Karpas-422 (cell line): ENCODE data around the gene MYEF2. TPM values are rescaled to one million over a fixed set of nuclear protein-coding genes. Genes with fewer than 3 reads are reported as not detected.

Source experiments
- DNase-seq: peaks from one replicate; pipeline ENCODE4 v3.0.0-alpha.2; 2015
- H2AFZ ChIP-seq: fragments of 200-600 bp; sonication (generic); 2 replicates; pipeline ENCODE4 v1.6.1; 2014; ENCODE audit warnings: antibody characterized with exemption, low read length, mixed read lengths
- H3K27ac ChIP-seq: fragments of 200-600 bp; sonication (generic); 2 replicates; pipeline ENCODE4 v1.5.1; 2014; ENCODE audit warnings: mild to moderate bottlenecking, low read length, moderate library complexity
- H3K27me3 ChIP-seq: fragments of 200-600 bp; sonication (generic); 2 replicates; pipeline ENCODE4 v1.6.1; 2014; ENCODE audit warnings: low read length, mixed read lengths
- H3K36me3 ChIP-seq: fragments of 200-600 bp; sonication (generic); 2 replicates; pipeline ENCODE4 v1.6.1; 2014; ENCODE audit warnings: low read length, mixed read lengths; ENCODE audit not compliant: insufficient read depth
- H3K4me1 ChIP-seq: fragments of 200-600 bp; sonication (generic); 2 replicates; pipeline ENCODE4 v1.6.1; 2014; ENCODE audit warnings: mild to moderate bottlenecking, low read length, mixed read lengths
- H3K4me2 ChIP-seq: fragments of 200-600 bp; sonication (generic); 2 replicates; pipeline ENCODE4 v1.6.1; 2014; ENCODE audit warnings: low read length, low read depth, mild to moderate bottlenecking; ENCODE audit not compliant: poor library complexity, severe bottlenecking
- H3K4me3 ChIP-seq: fragments of 200-600 bp; sonication (generic); 2 replicates; pipeline ENCODE4 v1.5.1; 2014; ENCODE audit warnings: mild to moderate bottlenecking, antibody characterized with exemption, low read length, mixed read lengths
- H3K79me2 ChIP-seq: fragments of 200-600 bp; sonication (generic); 2 replicates; pipeline ENCODE4 v1.6.1; 2014; ENCODE audit warnings: mild to moderate bottlenecking, low read length, mixed read lengths
- H3K9ac ChIP-seq: fragments of 200-600 bp; sonication (generic); 2 replicates; pipeline ENCODE4 v1.6.0; 2014; ENCODE audit warnings: low read length
- H3K9me2 ChIP-seq: fragments of 200-600 bp; sonication (generic), shearing (Covaris generic); replicated peaks from 2 replicates; pipeline ENCODE4 v1.6.0; 2014; ENCODE audit warnings: mild to moderate bottlenecking, low read length, moderate library complexity; ENCODE audit not compliant: insufficient read depth
- H3K9me3 ChIP-seq: fragments of 300-700, 200-600 bp; sonication (generic); 2 replicates; pipeline ENCODE4 v1.6.1; 2014; ENCODE audit warnings: low read length, mixed read lengths
- H4K20me1 ChIP-seq: fragments of 200-600 bp; sonication (generic); 2 replicates; pipeline ENCODE4 v1.6.1; 2014; ENCODE audit warnings: mild to moderate bottlenecking, antibody characterized with exemption, low read length, low read depth; ENCODE audit not compliant: insufficient read depth
- total RNA-seq: library from RNA; depleted of rRNA; stranded (reverse); fragments of >200 nt; shearing (Covaris generic); gene quantifications from 2 replicates; pipeline ENCODE4 v1.2.3, GENCODE V29; 2014; ENCODE audit warnings: low replicate concordance

Gene MYEF2
- total RNA-seq, 1 experiment from 2014 or later: 50.0 TPM

DNA sequence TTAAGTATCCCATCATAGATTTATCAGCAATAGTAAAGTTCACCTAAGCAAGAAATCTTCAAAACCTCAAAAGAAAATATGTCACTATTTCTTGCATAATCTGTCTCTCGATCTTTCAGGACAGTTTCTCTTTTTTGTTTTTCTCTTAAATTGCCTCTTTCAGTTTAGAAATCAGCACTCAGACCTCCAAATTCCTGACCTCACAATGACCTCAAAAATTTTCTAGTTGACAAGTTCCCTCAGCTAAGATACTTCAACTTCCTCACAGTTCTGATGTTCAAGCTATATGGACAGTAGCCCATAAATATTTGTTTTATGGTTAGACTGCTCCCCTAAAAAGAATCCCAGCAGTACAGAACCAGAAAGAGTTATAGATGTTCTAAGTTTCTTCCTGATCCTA, 33.2 kb downstream of the MYEF2 start:
- Histone ChIP-seq H3K4me3 (no peak overlapping the region), H3K79me2 (no peaks in the 10 kb centered on the region), H3K9me3 (no peaks in the 10 kb centered on the region), H3K9ac (no peak overlapping the region), H3K9me2 (no peaks in the 10 kb centered on the region), H4K20me1 (no peaks in the 10 kb centered on the region), H2AFZ (no peak overlapping the region), H3K27ac (no peak overlapping the region), H3K27me3 (no peaks in the 10 kb centered on the region), H3K4me1 (peaks cover 16% of the 10 kb centered on the region), H3K4me2 (peak overlapping the region; percentile 12), H3K36me3 (peaks cover 21% of the 10 kb centered on the region; the same call in 1 of the 2 replicates)
- DNase-seq: no peak

DNA sequence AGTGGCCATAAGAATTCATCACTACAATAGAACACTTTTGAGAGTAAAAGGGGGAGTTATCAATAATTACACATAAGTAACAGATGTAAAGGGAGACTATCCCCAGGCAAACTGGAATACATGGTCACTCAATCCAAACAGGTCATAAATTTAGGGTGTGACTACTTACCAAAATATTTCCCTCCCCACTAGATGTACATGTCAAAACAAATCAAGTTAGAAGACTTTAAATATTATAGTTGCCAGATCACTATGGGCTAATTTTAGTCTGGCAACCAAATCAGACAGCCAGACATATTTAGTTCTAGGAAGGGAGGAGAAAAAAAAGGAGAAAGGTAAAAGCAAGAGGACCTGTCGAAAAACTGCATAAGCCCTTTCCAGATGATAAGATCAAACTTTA, 34.2 kb downstream of the MYEF2 start:
- H3K27me3 ChIP-seq: no peaks in the 10 kb centered on the region
- no peaks in the 10 kb centered on the region for H3K79me2 ChIP-seq
- no peaks in the 10 kb centered on the region for H3K9me3 ChIP-seq
- no peaks in the 10 kb centered on the region for H3K9me2 ChIP-seq
- H4K20me1 ChIP-seq: no peaks in the 10 kb centered on the region
- peaks cover 16% of the 10 kb centered on the region for H3K4me1 ChIP-seq
- H3K9ac ChIP-seq: no peak overlapping the region
- no peak overlapping the region for H3K4me2 ChIP-seq
- no peak for DNase-seq
- H3K4me3 ChIP-seq: no peak overlapping the region
- no peak overlapping the region for H2AFZ ChIP-seq
- H3K27ac ChIP-seq: no peak overlapping the region
- H3K36me3 ChIP-seq: peaks cover 17% of the 10 kb centered on the region; the same call in 1 of the 2 replicates

DNA sequence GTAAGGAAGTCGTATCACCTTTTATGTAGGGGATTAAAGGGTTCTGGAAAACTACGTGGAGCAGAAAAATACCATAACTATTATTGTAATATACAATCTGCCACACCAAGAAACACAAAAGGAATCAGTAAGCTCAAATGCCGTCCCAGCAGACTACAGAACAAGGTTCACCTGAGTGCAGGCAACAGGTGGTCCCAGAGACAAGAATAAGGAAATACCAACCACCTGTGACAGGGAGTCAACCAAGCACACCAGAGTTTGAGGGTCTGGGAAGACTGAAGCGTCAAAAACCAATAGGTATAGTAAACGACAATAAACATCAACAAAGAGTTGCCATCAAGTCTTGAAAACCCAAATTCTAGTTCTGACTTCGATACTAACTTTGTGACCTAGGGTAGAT, 45.2 kb downstream of the MYEF2 start:
- Histone ChIP-seq H3K4me2 (no peak overlapping the region), H3K27ac (no peak overlapping the region), H3K9ac (no peak overlapping the region), H3K4me3 (no peak overlapping the region), H3K36me3 (no peaks in the 10 kb centered on the region), H2AFZ (no peak overlapping the region), H3K4me1 (no peaks in the 10 kb centered on the region), H3K9me3 (no peaks in the 10 kb centered on the region), H3K27me3 (no peaks in the 10 kb centered on the region), H3K9me2 (no peaks in the 10 kb centered on the region), H4K20me1 (no peaks in the 10 kb centered on the region), H3K79me2 (no peaks in the 10 kb centered on the region)
- DNase-seq: no peak

DNA sequence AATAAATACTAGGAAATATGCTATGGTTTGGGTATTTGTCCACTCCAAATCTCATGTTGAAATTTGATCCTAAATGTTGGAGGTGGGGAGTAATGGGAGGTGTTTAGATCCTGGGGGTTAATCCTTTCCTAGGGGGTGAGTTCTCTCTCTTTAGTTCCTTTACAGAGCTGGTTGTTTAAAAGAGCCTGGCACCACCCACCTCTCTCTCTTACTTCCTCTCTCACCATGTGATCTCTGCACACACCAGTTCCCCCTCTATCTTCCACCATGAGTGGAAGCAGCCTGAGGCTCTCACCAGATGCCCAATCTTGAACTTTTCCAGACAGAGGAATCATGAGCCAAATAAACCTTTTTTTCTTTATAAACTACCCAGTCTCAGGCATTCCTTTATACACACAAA, 46.8 kb downstream of the MYEF2 start:
- Histone ChIP-seq H3K36me3 (no peaks in the 10 kb centered on the region), H3K9ac (no peak overlapping the region), H3K4me1 (no peaks in the 10 kb centered on the region), H4K20me1 (no peaks in the 10 kb centered on the region), H3K27me3 (no peaks in the 10 kb centered on the region), H3K9me2 (no peaks in the 10 kb centered on the region), H3K4me3 (no peak overlapping the region), H3K4me2 (no peak overlapping the region), H3K9me3 (no peaks in the 10 kb centered on the region), H3K79me2 (no peaks in the 10 kb centered on the region), H2AFZ (no peak overlapping the region), H3K27ac (no peak overlapping the region)
- no peak for DNase-seq

DNA sequence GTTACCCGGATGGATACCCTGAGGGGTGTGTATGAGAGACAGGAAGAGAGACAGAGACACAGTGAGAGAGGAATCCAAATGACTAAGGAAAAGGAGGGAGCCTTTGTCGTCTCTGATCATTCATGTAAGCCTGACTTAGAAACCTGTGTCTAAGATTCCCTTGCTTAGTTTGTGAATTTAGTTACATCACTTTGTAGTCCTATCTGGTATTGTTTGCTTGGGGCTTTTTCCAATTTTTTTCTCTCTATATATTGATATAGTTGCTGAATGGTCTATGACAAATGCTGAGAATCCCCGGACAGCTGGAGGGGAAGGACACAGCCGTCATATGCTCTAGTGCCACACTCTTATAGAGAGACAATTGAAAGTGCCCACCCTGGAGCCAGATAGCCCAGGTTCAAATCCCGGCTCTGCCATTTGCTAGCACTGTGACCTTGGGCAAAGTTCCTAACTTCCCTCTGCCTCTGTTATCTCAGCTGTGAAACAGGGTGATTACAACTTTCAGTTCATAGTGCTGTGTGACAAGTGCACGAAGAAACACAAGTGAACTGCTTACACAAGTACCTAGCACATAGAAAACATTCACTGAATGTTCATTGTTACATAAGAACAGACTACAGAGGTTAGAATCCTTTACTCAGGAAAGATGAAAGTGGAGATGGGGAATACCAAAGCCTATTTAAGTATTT, 51.3 kb downstream of the MYEF2 start:
- H3K27me3 ChIP-seq: no peaks in the 10 kb centered on the region
- no peak overlapping the region for H3K4me3 ChIP-seq
- no peaks in the 10 kb centered on the region for H3K9me2 ChIP-seq
- no peak overlapping the region for H3K4me2 ChIP-seq
- DNase-seq: no peak
- H3K79me2 ChIP-seq: no peaks in the 10 kb centered on the region
- no peaks in the 10 kb centered on the region for H3K4me1 ChIP-seq
- no peak overlapping the region for H2AFZ ChIP-seq
- no peaks in the 10 kb centered on the region for H3K36me3 ChIP-seq
- H3K27ac ChIP-seq: no peak overlapping the region
- no peaks in the 10 kb centered on the region for H3K9me3 ChIP-seq
- no peak overlapping the region for H3K9ac ChIP-seq
- no peaks in the 10 kb centered on the region for H4K20me1 ChIP-seq

DNA sequence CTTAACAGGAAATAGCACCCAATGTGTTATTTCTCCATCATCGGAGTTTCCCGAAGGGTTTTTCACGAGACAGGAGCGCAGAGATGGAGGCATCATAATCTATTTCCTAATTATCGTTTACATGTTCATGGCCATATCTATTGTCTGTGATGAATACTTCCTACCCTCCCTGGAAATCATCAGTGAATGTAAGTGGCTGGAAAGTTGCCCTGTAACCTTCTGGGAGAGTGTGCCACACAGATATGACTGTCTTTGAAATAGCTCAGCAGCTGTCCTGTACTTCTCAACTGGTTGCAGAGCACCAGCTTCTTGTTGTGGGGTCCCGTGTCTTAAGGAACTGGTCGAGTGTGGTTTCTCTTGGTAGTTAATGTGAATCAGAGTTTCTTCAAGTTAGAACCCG, 56.2 kb downstream of the MYEF2 start:
- no peaks in the 10 kb centered on the region for H3K27me3 ChIP-seq
- no peaks in the 10 kb centered on the region for H3K36me3 ChIP-seq
- no peak for DNase-seq
- no peaks in the 10 kb centered on the region for H3K9me3 ChIP-seq
- H3K4me2 ChIP-seq: no peak overlapping the region
- H3K9me2 ChIP-seq: no peaks in the 10 kb centered on the region
- H3K79me2 ChIP-seq: no peaks in the 10 kb centered on the region
- H3K27ac ChIP-seq: no peak overlapping the region
- no peak overlapping the region for H3K4me3 ChIP-seq
- no peak overlapping the region for H3K9ac ChIP-seq
- H3K4me1 ChIP-seq: peaks cover 13% of the 10 kb centered on the region
- H4K20me1 ChIP-seq: no peaks in the 10 kb centered on the region
- H2AFZ ChIP-seq: no peak overlapping the region

DNA sequence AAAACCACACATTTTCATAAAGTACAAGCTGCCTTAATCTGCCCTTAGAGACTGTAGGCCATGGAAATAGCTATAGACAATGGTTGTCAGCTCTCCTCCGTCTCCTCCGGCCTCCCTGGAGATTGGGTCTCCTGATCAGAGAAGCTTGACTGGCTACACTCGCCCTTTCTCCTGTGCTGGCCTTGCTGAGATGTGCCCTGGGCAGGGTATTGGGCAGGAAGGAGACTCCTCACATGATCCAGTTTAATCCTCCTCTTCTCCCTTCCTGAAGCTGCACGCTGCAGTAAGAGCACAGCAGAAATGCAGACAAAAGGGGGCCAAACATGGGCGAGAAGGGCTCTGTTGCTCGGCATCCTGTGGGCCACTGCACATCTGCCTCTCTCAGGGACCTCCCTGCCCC, 57.4 kb downstream of the MYEF2 start, which contains the start of gene SLC24A5:
Gene SLC24A5 (plus strand): TSS at position 246 of the 400 bp plus-strand sequence. CDS start 55 bp downstream, at position 301.
- Histone ChIP-seq H4K20me1 (no peaks in the 10 kb centered on the region), H3K27ac (no peak within 1 kb of the TSS), H3K36me3 (no peaks in the 10 kb centered on the region), H3K9ac (no peak within 1 kb of the TSS), H3K9me3 (no peaks in the 10 kb centered on the region), H2AFZ (no peak within 1 kb of the TSS), H3K9me2 (no peaks in the 10 kb centered on the region), H3K27me3 (no peaks in the 10 kb centered on the region), H3K79me2 (no peaks in the 10 kb centered on the region), H3K4me2 (peak within 1 kb of the TSS; percentile 26), H3K4me1 (peaks cover 13% of the 10 kb centered on the region), H3K4me3 (no peak within 1 kb of the TSS)
- DNase-seq: no peak

DNA sequence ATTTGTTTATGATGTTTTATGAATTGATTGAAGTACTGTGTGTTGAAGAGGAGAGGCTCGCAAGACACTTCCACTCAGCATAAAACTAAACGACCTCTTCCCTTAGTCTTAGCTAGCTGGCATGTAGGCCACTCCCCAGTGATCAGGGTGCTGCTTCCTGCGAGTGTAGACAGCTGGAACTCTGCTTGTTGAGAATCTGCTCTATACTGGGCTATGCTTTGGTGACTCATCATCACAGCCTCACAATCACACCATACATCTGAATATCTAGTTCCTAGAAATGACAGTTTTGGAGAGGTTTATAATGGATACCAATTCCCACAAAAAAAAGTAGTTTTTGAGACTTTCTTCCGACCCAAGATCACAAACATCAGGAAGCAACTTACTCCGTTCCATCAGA, 58.8 kb downstream of the MYEF2 start:
- Histone ChIP-seq H3K79me2 (no peaks in the 10 kb centered on the region), H3K9me3 (no peaks in the 10 kb centered on the region), H3K4me1 (peaks cover 13% of the 10 kb centered on the region), H3K9ac (no peak overlapping the region), H3K36me3 (no peaks in the 10 kb centered on the region), H3K9me2 (no peaks in the 10 kb centered on the region), H3K27me3 (no peaks in the 10 kb centered on the region), H3K27ac (no peak overlapping the region), H3K4me3 (no peak overlapping the region), H4K20me1 (no peaks in the 10 kb centered on the region), H2AFZ (no peak overlapping the region), H3K4me2 (no peak overlapping the region)
- DNase-seq: no peak
